HTERT RPE-1 (cell line): ENCODE results near the gene MBD3L3.
"Not testable (repeated sequence)": the region's sequence is repeated elsewhere in the genome, so short reads cannot be mapped to it uniquely, and the experiment has no call there.

Experiments
- in situ Hi-C: fragments of 300-500 bp; cut with MboI; formaldehyde crosslinking; loops from 4 replicates; pipeline ENCODE4 v1.14.3; 2020; ENCODE audit warnings: low sequenced_read_pairs

Gene MBD3L3

GRCh38 chr19:7058576-7058975, at the start of gene MBD3L3:
TSS of gene MBD3L3 (minus strand) at chr19:7058676. CDS start at chr19:7058605, 71 bp downstream.
- in situ Hi-C loops: not testable (repeated sequence)

GRCh38 chr19:7106711-7107657, 48.5 kb upstream of the MBD3L3 start:
- in situ Hi-C loops: no loop called here

- in situ Hi-C loops: no loop called here
Measured at GRCh38 chr19:7104747-7105447, 46.4 kb upstream of the MBD3L3 start.

- in situ Hi-C loops: no loop called here
Measured at GRCh38 chr19:7101498-7102253, 43.2 kb upstream of the MBD3L3 start.

GRCh38 chr19:7099597-7099921, 41.1 kb upstream of the MBD3L3 start:
- in situ Hi-C loops: no loop called here

- in situ Hi-C loops: no loop called here
Measured at GRCh38 chr19:7098701-7099596, 40.5 kb upstream of the MBD3L3 start.

GRCh38 chr19:7098096-7098495, 39.6 kb upstream of the MBD3L3 start:
- in situ Hi-C loops: no loop called here

GRCh38 chr19:7088999-7089398, 30.5 kb upstream of the MBD3L3 start:
- in situ Hi-C loops: no loop called here

- in situ Hi-C loops: no loop called here
Measured at GRCh38 chr19:7083076-7083956, 24.8 kb upstream of the MBD3L3 start.

- in situ Hi-C loops: no loop called here
Measured at GRCh38 chr19:7078008-7078407, 19.5 kb upstream of the MBD3L3 start.

GRCh38 chr19:7076151-7076550, 17.7 kb upstream of the MBD3L3 start:
- in situ Hi-C loops: no loop called here

- in situ Hi-C loops: no loop called here
Measured at GRCh38 chr19:7074705-7075282, 16.3 kb upstream of the MBD3L3 start.

- in situ Hi-C loops: no loop called here
Measured at GRCh38 chr19:7072541-7072940, 14.1 kb upstream of the MBD3L3 start.

- in situ Hi-C loops: no loop called here
Measured at GRCh38 chr19:7069904-7070226, 11.4 kb upstream of the MBD3L3 start.

GRCh38 chr19:7069042-7069903, 10.8 kb upstream of the MBD3L3 start, which contains the start of gene ZNF557:
TSS of gene ZNF557 (plus strand) at chr19:7069703. CDS start at chr19:7075075, 5,372 bp downstream.
- in situ Hi-C loops: no loop called here

GRCh38 chr19:7068599-7068998, 10.1 kb upstream of the MBD3L3 start:
- in situ Hi-C loops: no loop called here

GRCh38 chr19:7067716-7068115, 9.2 kb upstream of the MBD3L3 start:
- in situ Hi-C loops: no loop called here

GRCh38 chr19:7067122-7067521, 8.6 kb upstream of the MBD3L3 start:
- in situ Hi-C loops: not testable (repeated sequence)
